ENCODE data around the gene RABL3. TPM values are rescaled to one million over a fixed set of nuclear protein-coding genes. Genes with fewer than 3 reads are reported as not detected.
"Not testable (repeated sequence)": the region's sequence is repeated elsewhere in the genome, so short reads cannot be mapped to it uniquely, and the experiment has no call there.

The RABL3 gene
- total and polyA plus RNA-seq, 5 donors = 4.7 to 19.6 (median 14.3) TPM

DNA sequence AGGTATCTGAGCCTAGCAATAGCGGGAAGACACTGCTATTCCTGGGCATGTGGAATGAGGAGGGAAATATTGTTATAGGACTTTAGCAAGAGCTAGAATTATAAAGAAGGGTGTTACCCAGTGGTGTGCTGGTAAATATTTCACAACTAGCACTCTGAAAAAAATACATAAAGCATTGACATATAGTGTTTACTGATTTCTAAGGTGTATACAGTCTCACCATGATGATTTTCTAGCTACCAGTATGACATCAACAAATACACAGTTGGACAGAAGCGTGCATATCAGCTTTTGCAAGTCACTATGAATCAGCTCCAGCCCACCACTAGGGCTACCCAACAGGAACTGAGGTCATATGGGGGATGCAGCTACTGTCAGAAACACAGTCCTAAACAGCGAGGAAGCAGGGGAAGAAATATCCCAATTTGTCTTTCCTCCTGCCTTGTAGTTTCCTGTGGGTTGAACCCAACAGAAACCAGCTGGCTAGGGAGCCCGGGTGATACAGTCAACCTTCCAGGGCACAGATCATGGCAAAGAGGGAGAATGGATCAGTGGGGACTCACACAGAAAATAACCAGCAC is 99.9 kb downstream of the RABL3 start:
- DNase-seq (no peak), ATAC-seq (no peak)
- H3K27ac ChIP-seq (ENCODE audit: low read length) = no peak overlapping the region
- no peaks in the 10 kb centered on the region for H3K27me3 ChIP-seq (ENCODE audit: control insufficient read depth, insufficient read depth)
- intact Hi-C loops (cut with DNase I) = no loop called here
- peaks cover 6% of the 10 kb centered on the region for H3K4me1 ChIP-seq (ENCODE audit: control insufficient read depth, insufficient read depth, low read length)
- 54% methylated on average over 4 of the region's 4 CpGs for WGBS
- no peak overlapping the region for H3K4me3 ChIP-seq (ENCODE audit: low read length)
- no peaks in the 10 kb centered on the region for H3K9me3 ChIP-seq (ENCODE audit: control insufficient read depth, low read length)

DNA sequence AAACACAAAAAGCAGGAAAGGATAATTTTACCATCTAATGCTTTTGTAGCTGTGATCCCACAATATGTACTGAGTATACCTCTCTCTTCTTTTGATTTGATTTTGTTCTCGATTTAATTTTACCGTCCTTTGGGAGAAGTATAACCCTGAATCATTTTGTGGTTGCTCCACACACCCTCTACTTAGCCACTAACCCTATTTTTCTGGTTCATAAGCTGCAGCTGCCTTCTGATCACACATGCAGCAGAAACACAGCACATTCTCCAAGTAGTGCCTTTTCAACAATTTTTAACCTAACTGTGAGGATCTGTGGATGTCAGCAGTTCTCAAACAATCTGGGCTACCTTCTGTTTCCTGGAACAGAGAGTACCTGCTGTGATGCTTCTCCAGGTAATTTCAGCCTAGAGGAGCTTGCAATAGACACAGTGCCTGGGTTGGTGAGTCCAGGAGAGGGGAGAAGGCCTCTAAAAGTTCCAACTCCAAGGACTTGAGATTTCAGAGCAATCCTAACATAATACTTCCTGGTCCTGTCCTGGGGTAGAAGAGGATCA is 100.5 kb downstream of the RABL3 start:
- ATAC-seq = no peak
- DNase-seq = no peak
- H3K4me3 ChIP-seq (ENCODE audit: low read length) = no peak overlapping the region
- intact Hi-C loops (cut with DNase I) = no loop called here
- no peaks in the 10 kb centered on the region for H3K27me3 ChIP-seq (ENCODE audit: control insufficient read depth, insufficient read depth)
- H3K27ac ChIP-seq (ENCODE audit: low read length) = no peak overlapping the region
- H3K4me1 ChIP-seq (ENCODE audit: control insufficient read depth, insufficient read depth, low read length) = peaks cover 6% of the 10 kb centered on the region
- 94% methylated on average over 2 of the region's 2 CpGs for WGBS
- no peaks in the 10 kb centered on the region for H3K9me3 ChIP-seq (ENCODE audit: control insufficient read depth, low read length)

DNA sequence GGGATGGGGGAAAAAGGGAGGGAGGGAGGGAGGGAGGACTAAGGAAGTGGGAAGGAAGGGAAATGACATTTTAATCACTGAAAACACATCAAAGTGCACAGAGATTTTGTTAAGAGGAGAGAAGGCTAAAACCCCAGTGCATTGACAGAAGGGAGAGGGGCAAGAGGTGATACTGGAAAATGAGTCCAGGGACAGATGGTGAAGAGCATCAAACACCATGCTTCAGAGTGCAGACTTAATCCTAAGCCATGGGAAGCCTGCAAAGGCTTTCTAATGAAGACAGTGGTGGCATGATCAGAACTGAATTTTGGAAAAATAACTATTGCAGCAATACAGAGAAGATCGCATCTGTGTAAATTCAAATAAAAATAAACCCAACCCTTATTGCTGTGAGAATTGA is 102.1 kb downstream of the RABL3 start:
- intact Hi-C loops (cut with DNase I) = no loop called here
- no peaks in the 10 kb centered on the region for H3K9me3 ChIP-seq (ENCODE audit: control insufficient read depth, low read length)
- DNase-seq (no peak), ATAC-seq (no peak)
- H3K27me3 ChIP-seq (ENCODE audit: control insufficient read depth, insufficient read depth) = no peaks in the 10 kb centered on the region
- WGBS = 93% methylated on average over 1 of the region's 1 CpG
- H3K4me3 ChIP-seq (ENCODE audit: low read length) = no peak overlapping the region
- peaks cover 5% of the 10 kb centered on the region for H3K4me1 ChIP-seq (ENCODE audit: control insufficient read depth, insufficient read depth, low read length)
- H3K27ac ChIP-seq (ENCODE audit: low read length) = no peak overlapping the region

DNA sequence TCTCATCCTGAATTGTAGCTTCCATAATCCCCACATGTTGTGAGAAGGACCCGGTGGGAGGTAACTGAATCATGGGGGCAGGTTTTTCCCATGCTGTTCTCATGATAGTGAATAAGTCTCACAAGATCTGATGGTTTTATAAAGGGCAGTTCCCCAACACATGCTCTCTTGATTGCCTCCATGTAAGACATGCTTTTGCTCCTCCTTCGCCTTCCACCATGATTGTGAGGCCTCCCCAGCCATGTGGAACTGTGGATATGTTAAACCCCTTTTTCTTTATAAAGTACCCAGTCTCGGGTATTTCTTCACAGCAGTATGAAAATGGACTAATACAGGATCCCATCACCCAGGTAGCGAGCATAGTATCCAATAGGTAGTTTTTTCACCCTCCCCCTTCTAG is 103.5 kb downstream of the RABL3 start:
- H3K9me3 ChIP-seq (ENCODE audit: control insufficient read depth, low read length); DNase-seq; H3K4me1 ChIP-seq (ENCODE audit: control insufficient read depth, insufficient read depth, low read length); ATAC-seq; H3K27me3 ChIP-seq (ENCODE audit: control insufficient read depth, insufficient read depth); H3K4me3 ChIP-seq (ENCODE audit: low read length); H3K27ac ChIP-seq (ENCODE audit: low read length); intact Hi-C loops (cut with DNase I): not testable (repeated sequence)
- WGBS = 93% methylated on average over 4 of the region's 4 CpGs

DNA sequence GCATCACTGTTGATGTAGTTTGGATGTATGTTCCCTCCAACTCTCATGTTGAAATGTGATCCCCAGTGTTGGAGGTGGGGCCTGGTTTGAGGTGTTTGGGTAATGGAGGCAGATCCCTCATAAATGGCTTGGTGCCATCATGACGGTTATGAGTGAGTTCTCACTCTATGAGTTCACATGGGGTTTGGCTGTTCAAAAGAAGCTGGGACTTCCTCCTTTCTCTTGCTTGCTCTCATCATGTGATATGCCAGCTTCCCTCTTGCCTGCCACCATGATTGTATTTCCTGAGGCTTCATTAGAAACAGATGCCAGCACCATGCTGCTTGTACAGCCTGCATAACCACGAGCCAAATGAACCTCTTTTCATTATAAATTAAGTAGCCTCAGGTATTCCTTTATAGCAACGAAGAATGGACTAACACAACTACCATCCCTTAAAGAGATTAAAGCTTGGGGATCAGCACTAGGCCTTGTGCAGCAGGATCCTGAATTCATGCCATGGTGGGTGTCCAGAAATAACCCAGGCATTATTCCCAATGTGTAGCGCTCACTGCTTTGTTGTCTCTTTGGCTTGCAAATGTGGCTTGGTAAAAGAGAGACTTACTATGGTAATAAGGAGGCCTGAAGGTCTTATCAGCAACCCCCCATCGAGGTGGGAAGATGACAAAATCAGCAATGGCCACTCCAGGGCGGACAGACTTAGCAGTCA is 104.3 kb downstream of the RABL3 start:
- Histone ChIP-seq H3K27me3 (ENCODE audit: control insufficient read depth, insufficient read depth) (no peaks in the 10 kb centered on the region), H3K9me3 (ENCODE audit: control insufficient read depth, low read length) (no peaks in the 10 kb centered on the region), H3K27ac (ENCODE audit: low read length) (no peak overlapping the region), H3K4me1 (ENCODE audit: control insufficient read depth, insufficient read depth, low read length) (no peaks in the 10 kb centered on the region), H3K4me3 (ENCODE audit: low read length) (no peak overlapping the region)
- intact Hi-C loops (cut with DNase I) = no loop called here
- WGBS = 82% methylated on average over 6 of the region's 6 CpGs
- DNase-seq (no peak), ATAC-seq (no peak)

DNA sequence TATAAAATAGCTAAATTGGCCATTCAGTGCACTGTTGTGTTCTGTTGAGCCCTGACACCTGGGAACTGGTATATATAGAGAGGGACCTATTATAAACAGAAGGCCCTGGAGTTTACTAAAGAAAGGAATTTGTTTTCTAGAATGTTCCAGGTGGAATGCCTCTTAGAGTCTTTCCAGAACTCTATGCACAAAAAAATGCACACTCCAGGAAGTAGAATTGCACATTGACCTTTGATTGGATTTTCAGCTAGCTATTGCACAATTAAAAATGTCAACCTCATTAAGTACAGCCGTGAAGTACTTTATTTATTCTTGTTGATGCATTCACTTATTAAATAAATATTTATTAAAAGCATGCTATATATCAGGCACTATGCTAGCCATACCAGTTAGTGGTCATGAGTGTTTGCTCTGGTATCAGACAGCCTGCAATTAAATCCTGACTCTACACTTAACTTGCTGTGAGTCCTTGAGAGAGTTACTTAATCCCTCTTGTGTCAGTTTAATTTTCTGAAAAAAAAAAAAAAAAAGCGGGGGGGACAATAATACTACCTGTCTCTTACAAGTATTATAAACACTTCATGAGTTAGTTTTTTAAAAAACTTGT is 105.4 kb downstream of the RABL3 start:
- no peaks in the 10 kb centered on the region for H3K4me1 ChIP-seq (ENCODE audit: control insufficient read depth, insufficient read depth, low read length)
- ATAC-seq (no peak), DNase-seq (no peak)
- H3K9me3 ChIP-seq (ENCODE audit: control insufficient read depth, low read length) = no peaks in the 10 kb centered on the region
- intact Hi-C loops (cut with DNase I) = no loop called here
- H3K27me3 ChIP-seq (ENCODE audit: control insufficient read depth, insufficient read depth) = no peaks in the 10 kb centered on the region
- 84% methylated on average over 2 of the region's 2 CpGs for WGBS
- H3K4me3 ChIP-seq (ENCODE audit: low read length) = no peak overlapping the region
- H3K27ac ChIP-seq (ENCODE audit: low read length) = no peak overlapping the region

Other genes with a start within 250 kb of the RABL3 start
- 100 to 1,000 TPM; 286 to 426 (median 372) TPM for gene NDUFB4, start 146.2 kb downstream of the RABL3 start, total RNA-seq
- gene NDUFB4, start 146.2 kb downstream of the RABL3 start, polyA plus RNA-seq = 667 TPM
- under 1 TPM in 2 of 4 donors, not detected in 2; 0.11 to 0.50 TPM for gene HGD, start 60.3 kb downstream of the RABL3 start, total RNA-seq
- gene HGD, start 60.3 kb downstream of the RABL3 start, polyA plus RNA-seq = 0.07 TPM
- 10 to 100 TPM; 10.3 to 13.9 (median 11.7) TPM for gene GTF2E1, start 228 bp upstream of the RABL3 start, total RNA-seq
- gene GTF2E1, start 228 bp upstream of the RABL3 start, polyA plus RNA-seq = 4.9 TPM
- gene STXBP5L, start 165.7 kb upstream of the RABL3 start, total RNA-seq = under 1 TPM in 3 of 4 donors, not detected in 1; 0.09 to 0.25 (median 0.14) TPM
- not detected for gene STXBP5L, start 165.7 kb upstream of the RABL3 start, polyA plus RNA-seq